HEK293T (cell line): ENCODE data around the gene SPDYE3.
"Not testable (repeated sequence)": the region's sequence is repeated elsewhere in the genome, so short reads cannot be mapped to it uniquely, and the experiment has no call there.

Experiments
- FOXA1 ChIP-seq: fragments of 450-650 bp; IDR thresholded peaks from 2 replicates; pipeline ENCODE4 v1.6.1; 2016; ENCODE audit warnings: mild to moderate bottlenecking
- FOXM1 ChIP-seq: fragments of 450-650 bp; IDR thresholded peaks from 2 replicates; pipeline ENCODE4 v1.6.1; 2017; ENCODE audit warnings: mild to moderate bottlenecking, borderline replicate concordance
- SUZ12 ChIP-seq: fragments of 450-650 bp; IDR thresholded peaks from 2 replicates; pipeline ENCODE4 v1.6.1; 2016; ENCODE audit warnings: mild to moderate bottlenecking
- TF ChIP-seq, protein P1 (sequence below): fragments of 450-650 bp; IDR thresholded peaks from 2 replicates; pipeline ENCODE4 v1.6.1; 2016

GRCh38 chr7:100272538-100272902, 35.0 kb upstream of the SPDYE3 start:
- TF ChIP-seq FOXM1, FOXA1, SUZ12: not testable (repeated sequence)
- TF ChIP-seq, protein P1, sequence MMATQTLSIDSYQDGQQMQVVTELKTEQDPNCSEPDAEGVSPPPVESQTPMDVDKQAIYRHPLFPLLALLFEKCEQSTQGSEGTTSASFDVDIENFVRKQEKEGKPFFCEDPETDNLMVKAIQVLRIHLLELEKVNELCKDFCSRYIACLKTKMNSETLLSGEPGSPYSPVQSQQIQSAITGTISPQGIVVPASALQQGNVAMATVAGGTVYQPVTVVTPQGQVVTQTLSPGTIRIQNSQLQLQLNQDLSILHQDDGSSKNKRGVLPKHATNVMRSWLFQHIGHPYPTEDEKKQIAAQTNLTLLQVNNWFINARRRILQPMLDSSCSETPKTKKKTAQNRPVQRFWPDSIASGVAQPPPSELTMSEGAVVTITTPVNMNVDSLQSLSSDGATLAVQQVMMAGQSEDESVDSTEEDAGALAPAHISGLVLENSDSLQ, result not testable (repeated sequence)
